ENCODE data around the gene P2RX3.

DNA sequence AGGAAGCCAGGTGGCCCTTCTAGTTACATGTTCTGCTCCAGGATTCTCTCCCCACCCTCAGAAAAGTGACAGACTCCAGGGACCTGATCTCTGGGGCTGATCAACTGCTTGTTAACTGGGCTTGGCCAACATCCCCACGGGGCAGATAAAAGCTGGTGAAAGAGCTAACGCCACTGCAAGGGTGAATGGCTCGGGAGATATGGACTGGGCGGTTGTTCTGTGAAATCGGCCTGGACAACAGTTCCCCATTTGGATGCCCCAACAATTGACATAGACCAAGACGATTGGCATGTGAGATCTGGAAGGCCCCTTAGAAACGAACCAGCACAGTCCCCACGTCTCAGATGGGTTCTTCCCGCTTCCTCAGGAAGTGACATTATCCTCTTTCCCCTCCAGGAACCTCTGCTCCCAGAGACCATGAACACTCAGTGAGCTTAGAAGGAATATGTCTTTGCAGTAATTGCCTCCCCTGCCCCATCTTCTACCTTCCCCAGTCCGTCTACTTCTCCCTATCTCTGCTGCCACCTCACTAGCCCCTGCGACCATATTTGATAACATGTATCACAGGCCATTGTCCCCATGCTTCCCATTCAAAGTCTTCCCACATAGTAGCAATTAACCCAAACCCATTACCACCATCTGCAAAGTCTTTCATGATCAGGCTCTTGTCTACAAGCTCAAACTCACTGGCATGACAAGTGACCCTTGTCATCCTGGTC, 57.9 kb downstream of the P2RX3 start:
- TF ChIP-seq, protein P1, sequence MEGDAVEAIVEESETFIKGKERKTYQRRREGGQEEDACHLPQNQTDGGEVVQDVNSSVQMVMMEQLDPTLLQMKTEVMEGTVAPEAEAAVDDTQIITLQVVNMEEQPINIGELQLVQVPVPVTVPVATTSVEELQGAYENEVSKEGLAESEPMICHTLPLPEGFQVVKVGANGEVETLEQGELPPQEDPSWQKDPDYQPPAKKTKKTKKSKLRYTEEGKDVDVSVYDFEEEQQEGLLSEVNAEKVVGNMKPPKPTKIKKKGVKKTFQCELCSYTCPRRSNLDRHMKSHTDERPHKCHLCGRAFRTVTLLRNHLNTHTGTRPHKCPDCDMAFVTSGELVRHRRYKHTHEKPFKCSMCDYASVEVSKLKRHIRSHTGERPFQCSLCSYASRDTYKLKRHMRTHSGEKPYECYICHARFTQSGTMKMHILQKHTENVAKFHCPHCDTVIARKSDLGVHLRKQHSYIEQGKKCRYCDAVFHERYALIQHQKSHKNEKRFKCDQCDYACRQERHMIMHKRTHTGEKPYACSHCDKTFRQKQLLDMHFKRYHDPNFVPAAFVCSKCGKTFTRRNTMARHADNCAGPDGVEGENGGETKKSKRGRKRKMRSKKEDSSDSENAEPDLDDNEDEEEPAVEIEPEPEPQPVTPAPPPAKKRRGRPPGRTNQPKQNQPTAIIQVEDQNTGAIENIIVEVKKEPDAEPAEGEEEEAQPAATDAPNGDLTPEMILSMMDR (IDR thresholded peaks at IDR 0.05), result no peak
- no peak for TF ChIP-seq POLR2A (IDR thresholded peaks at IDR 0.05)
